Panc1 (cell line): Measurements from ENCODE around the gene BTBD2. TPM values are rescaled to one million over a fixed set of nuclear protein-coding genes. Genes with fewer than 3 reads are reported as not detected.

Experiments
- ATAC-seq: fragments of 200-7000 bp; cut with Tn5 transposase; 2 replicates; pipeline ENCODE4 v1.9.1; 2020; ENCODE audit warnings: mild to moderate bottlenecking, moderate library complexity
- BruUV-seq: library from RNA; stranded (reverse); fragments of 400-500 nt; replicated peaks from 2 replicates; lab custom pipeline; 2021; lab: Mats Ljungman, UMichigan
- CTCF ChIA-PET: fragments of 300-600 bp; sonication (Branson Sonifier 250); formaldehyde crosslinking; loops from one replicate; lab custom pipeline; 2022; ENCODE audit warnings: antibody characterized with exemption; lab: Charles Lee
- POLR2A ChIA-PET: fragments of 300-600 bp; sonication (Branson Sonifier 250); formaldehyde crosslinking; loops from one replicate; lab custom pipeline; 2022; ENCODE audit warnings: antibody characterized with exemption; lab: Charles Lee
- DNase-seq: peaks from one replicate; pipeline ENCODE4 v3.0.0-alpha.2; 2010; ENCODE audit warnings: low read depth, low spot score
- H3K27ac ChIP-seq: 2 replicates; pipeline ENCODE4 v1.5.1; 2011; ENCODE audit warnings: mild to moderate bottlenecking, low read length, inconsistent platforms
- H3K27me3 ChIP-seq: fragments of 200-500 bp; sonication (Bioruptor generic); 2 replicates; pipeline ENCODE4 v1.6.0; 2014; ENCODE audit warnings: low read length, inconsistent platforms; ENCODE audit not compliant: control insufficient read depth, insufficient read depth
- H3K36me3 ChIP-seq: fragments of 200-500 bp; sonication (Bioruptor generic); 2 replicates; pipeline ENCODE4 v1.5.1; 2014; ENCODE audit warnings: inconsistent platforms, mild to moderate bottlenecking, low read length, moderate library complexity; ENCODE audit not compliant: control insufficient read depth, insufficient read depth
- H3K4me1 ChIP-seq: 2 replicates; pipeline ENCODE4 v1.5.1; 2011; ENCODE audit warnings: inconsistent platforms, mild to moderate bottlenecking, low read length, moderate library complexity; ENCODE audit not compliant: control insufficient read depth, insufficient read depth
- H3K4me3 ChIP-seq, 2 experiments: 2 replicates each; pipeline ENCODE4 v1.5.1; 2011 to 2012; ENCODE audit warnings: low read depth in 2 of 2, low read length in 2 of 2, mild to moderate bottlenecking in 2 of 2, inconsistent platforms in 1 of 2, moderate library complexity in 1 of 2
- H3K9me3 ChIP-seq: fragments of 200-500 bp; sonication (Bioruptor generic); 2 replicates; pipeline ENCODE4 v1.5.1; 2014; ENCODE audit warnings: low read depth, mild to moderate bottlenecking, inconsistent platforms, low read length, moderate library complexity; ENCODE audit not compliant: control insufficient read depth, insufficient read depth
- CTCF ChIP-seq: fragments of 450-650 bp; IDR thresholded peaks from 2 replicates; pipeline ENCODE4 v1.5.1; 2017; ENCODE audit warnings: mild to moderate bottlenecking
- POLR2AphosphoS5 ChIP-seq: IDR thresholded peaks from 2 replicates; pipeline ENCODE4 v1.6.1; 2012; ENCODE audit warnings: mild to moderate bottlenecking, low read depth, low read length, moderate library complexity
- SIN3A ChIP-seq: IDR thresholded peaks from 2 replicates; pipeline ENCODE4 v1.6.1; 2012; ENCODE audit warnings: low read depth, mild to moderate bottlenecking, low read length, moderate library complexity, borderline replicate concordance; ENCODE audit not compliant: insufficient read depth
- TCF7L2 ChIP-seq: IDR thresholded peaks from 2 replicates; pipeline ENCODE4 v1.6.1; 2011; ENCODE audit warnings: mild to moderate bottlenecking, low read depth, low read length, inconsistent platforms
- in situ Hi-C: cut with HindIII; loops from 2 replicates; pipeline ENCODE4 v1.10.0; 2016; ENCODE audit warnings: low sequenced_read_pairs, low pct_unique_long_range_greater_than_20kb
- intact Hi-C: fragments of 100-400 bp; cut with micrococcal nuclease; formaldehyde crosslinking; loops from one replicate; pipeline ENCODE4 v1.10.0; 2022; ENCODE audit not compliant: unreplicated experiment
- total RNA-seq: library from RNA; stranded (reverse); gene quantifications from one replicate; pipeline ENCODE4 v1.2.1, GENCODE V29; 2021; ENCODE audit not compliant: unreplicated experiment
- TF ChIP-seq, protein P1 (sequence below), 2 experiments: IDR thresholded peaks; 2 replicates each; pipeline ENCODE4 v1.6.1; 2011 to 2012; ENCODE audit warnings: low read depth in 2 of 2, control low read depth in 1 of 2, low read length in 1 of 2, mild to moderate bottlenecking in 1 of 2, moderate library complexity in 1 of 2; ENCODE audit not compliant: insufficient read depth in 1 of 2

BTBD2 gene
- total RNA-seq, 1 experiment from 2014 or later = 59.6 TPM

- peaks cover 3% of the 10 kb centered on the region; the same call in 1 of the 2 replicates for H3K36me3 ChIP-seq
- DNase-seq = no peak
- ChIA-PET CTCF (interaction anchor here (0.6 to 0.7 kb wide), 5 partner anchors 13 to 365 kb away, joined by 3 to 8 read pairs (median 7); no protein-coding TSS in a partner anchor), POLR2A (no interaction called here)
- no peak for ATAC-seq
- TF ChIP-seq CTCF = no peak
- no peak for TF ChIP-seq POLR2AphosphoS5
- TF ChIP-seq, protein P1, sequence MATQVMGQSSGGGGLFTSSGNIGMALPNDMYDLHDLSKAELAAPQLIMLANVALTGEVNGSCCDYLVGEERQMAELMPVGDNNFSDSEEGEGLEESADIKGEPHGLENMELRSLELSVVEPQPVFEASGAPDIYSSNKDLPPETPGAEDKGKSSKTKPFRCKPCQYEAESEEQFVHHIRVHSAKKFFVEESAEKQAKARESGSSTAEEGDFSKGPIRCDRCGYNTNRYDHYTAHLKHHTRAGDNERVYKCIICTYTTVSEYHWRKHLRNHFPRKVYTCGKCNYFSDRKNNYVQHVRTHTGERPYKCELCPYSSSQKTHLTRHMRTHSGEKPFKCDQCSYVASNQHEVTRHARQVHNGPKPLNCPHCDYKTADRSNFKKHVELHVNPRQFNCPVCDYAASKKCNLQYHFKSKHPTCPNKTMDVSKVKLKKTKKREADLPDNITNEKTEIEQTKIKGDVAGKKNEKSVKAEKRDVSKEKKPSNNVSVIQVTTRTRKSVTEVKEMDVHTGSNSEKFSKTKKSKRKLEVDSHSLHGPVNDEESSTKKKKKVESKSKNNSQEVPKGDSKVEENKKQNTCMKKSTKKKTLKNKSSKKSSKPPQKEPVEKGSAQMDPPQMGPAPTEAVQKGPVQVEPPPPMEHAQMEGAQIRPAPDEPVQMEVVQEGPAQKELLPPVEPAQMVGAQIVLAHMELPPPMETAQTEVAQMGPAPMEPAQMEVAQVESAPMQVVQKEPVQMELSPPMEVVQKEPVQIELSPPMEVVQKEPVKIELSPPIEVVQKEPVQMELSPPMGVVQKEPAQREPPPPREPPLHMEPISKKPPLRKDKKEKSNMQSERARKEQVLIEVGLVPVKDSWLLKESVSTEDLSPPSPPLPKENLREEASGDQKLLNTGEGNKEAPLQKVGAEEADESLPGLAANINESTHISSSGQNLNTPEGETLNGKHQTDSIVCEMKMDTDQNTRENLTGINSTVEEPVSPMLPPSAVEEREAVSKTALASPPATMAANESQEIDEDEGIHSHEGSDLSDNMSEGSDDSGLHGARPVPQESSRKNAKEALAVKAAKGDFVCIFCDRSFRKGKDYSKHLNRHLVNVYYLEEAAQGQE (IDR thresholded peaks at IDR 0.05; ENCODE audit: insufficient read depth in 1 of 2, low read depth in 2 of 2, low read length in 1 of 2) = no peak
- no peak for TF ChIP-seq TCF7L2
- TF ChIP-seq SIN3A = no peak
- in situ Hi-C loops = no loop called here
- H3K27ac ChIP-seq = no peak overlapping the region
- no peak overlapping the region for H3K4me3 ChIP-seq
- H3K27me3 ChIP-seq = no peaks in the 10 kb centered on the region
- intact Hi-C loops = no loop called here
- H3K4me1 ChIP-seq = no peaks in the 10 kb centered on the region
- BruUV-seq = no TSS peak
- H3K9me3 ChIP-seq = no peaks in the 10 kb centered on the region
Observed at GRCh38 chr19:2018752-2019151, 3.2 kb upstream of the BTBD2 start.

GRCh38 chr19:2016041-2016807, 710 bp upstream of the BTBD2 start:
- no peak for TF ChIP-seq CTCF
- TF ChIP-seq POLR2AphosphoS5 = no peak
- no peak for TF ChIP-seq TCF7L2
- TF ChIP-seq, protein P1 (IDR thresholded peaks at IDR 0.05; ENCODE audit: insufficient read depth in 1 of 2, low read depth in 2 of 2, low read length in 1 of 2) = no peak
- TF ChIP-seq SIN3A = no peak
- DNase-seq = no peak
- H3K27ac ChIP-seq = peak overlapping the region; percentile 67
- ATAC-seq = peak; percentile 80
- CTCF ChIA-PET = interaction anchor here (0.6 to 0.9 kb wide), 4 partner anchors 46 to 399 kb away, joined by 3 to 9 read pairs (median 3); no protein-coding TSS in a partner anchor
- in situ Hi-C loops (no loop called here), intact Hi-C loops (no loop called here)
- no peaks in the 10 kb centered on the region for H3K9me3 ChIP-seq
- no peaks in the 10 kb centered on the region for H3K4me1 ChIP-seq
- no TSS peak for BruUV-seq
- H3K4me3 ChIP-seq = no peak overlapping the region; a peak in 2 of 4 replicates
- POLR2A ChIA-PET = interaction anchor here (0.5 kb wide), 1 partner anchor 70 kb away, joined by 7 read pairs; no protein-coding TSS in a partner anchor
- peaks cover 3% of the 10 kb centered on the region; the same call in 1 of the 2 replicates for H3K36me3 ChIP-seq
- no peaks in the 10 kb centered on the region for H3K27me3 ChIP-seq
